Right lobe of liver (tissue), 6 donors: ENCODE results near the gene HNRNPH2. TPM values are rescaled to one million over a fixed set of nuclear protein-coding genes. Genes with fewer than 3 reads are reported as not detected.

Experiments used
- ATAC-seq, 4 donors: fragments of 200-7000 bp; cut with Tn5 transposase; one replicate each; pipeline ENCODE4 v1.9.1; 2020; ENCODE audit warnings: mild to moderate bottlenecking in 4 of 4, moderate library complexity in 4 of 4
- DNase-seq, 3 donors: peaks; one replicate each; pipeline ENCODE4 v3.0.0-alpha.2; 2020
- H3K27ac ChIP-seq, 3 donors: fragments of 200-600 bp; one replicate each; pipeline ENCODE4 v1.8.0; 2022
- H3K27me3 ChIP-seq, 2 donors: fragments of 200-600 bp; one replicate each; pipeline ENCODE4 v1.8.0; 2022
- H3K36me3 ChIP-seq, 4 donors: fragments of 200-600 bp; sonication (generic) in 1 of 4; one replicate each; pipeline versions ENCODE4 v1.5.1 to v1.8.0; 2017 to 2022; ENCODE audit warnings: control low read depth in 1 of 4
- H3K4me1 ChIP-seq, 4 donors: fragments of 200-600 bp; sonication (generic) in 1 of 4; one replicate each; pipeline versions ENCODE4 v1.5.1 to v1.8.0; 2017 to 2022; ENCODE audit warnings: control low read depth in 1 of 4
- H3K4me3 ChIP-seq, 3 donors: fragments of 200-600 bp; one replicate each; pipeline ENCODE4 v1.8.0; 2022
- H3K9me3 ChIP-seq, 4 donors: fragments of 200-600 bp; sonication (generic) in 1 of 4; one replicate each; pipeline versions ENCODE4 v1.5.1 to v1.8.0; 2017 to 2022; ENCODE audit warnings: control low read depth in 1 of 4
- POLR2A ChIP-seq: fragments of 450-650 bp; IDR thresholded peaks from one replicate; pipeline ENCODE4 v1.6.1; 2017; ENCODE audit warnings: antibody characterized with exemption, mild to moderate bottlenecking
- WGBS: methylation state at CpG from one replicate; pipeline ENCODE4 v1.1.6; 2018; ENCODE audit warnings: low coverage, low lambda C conversion rate; ENCODE audit not compliant: insufficient coverage; ENCODE audit errors: missing lambda C conversion rate; 5-methylcytosine and 5-hydroxymethylcytosine counted together
- intact Hi-C, 2 donors: fragments of 100-400 bp; cut with DNase I; formaldehyde crosslinking; loops; one replicate each; pipeline versions ENCODE4 v1.11.2 to v1.14.1; 2022
- total RNA-seq, 6 experiments: library from RNA; depleted of rRNA in 2 of 6; stranded (reverse); fragments of >200 nt in 2 of 6; fragmentation: NEBNext Ultra II Directional in 3 of 6; extraction: Animal tissue kit (Norgen Biotek cat#: 25700) in 3 of 6; gene quantifications; one replicate each; pipeline versions ENCODE4 v1.1.0 to v1.2.4, GENCODE V29; 2016 to 2023
- TF ChIP-seq, protein P1 (sequence below), 4 donors: fragments of 200-600 bp in 3 of 4; fragments of 450-650 bp in 1 of 4; IDR thresholded peaks; one replicate each; pipeline versions ENCODE4 v1.5.1 to v1.8.0; 2016 to 2022; ENCODE audit warnings: antibody characterized with exemption in 4 of 4, mild to moderate bottlenecking in 2 of 4
- donor health status: DM: no; HTN: yes; CAD: no.
- donor health status: DM: no; HTN: no; CAD: no.
- donor health status: DM: no; HTN: no; CAD: no.
- donor health status: DM: no; HTN: yes; CAD: no.
- donor health status: DM: no; HTN: yes; CAD: no.

HNRNPH2 gene
- total RNA-seq, 6 experiments from 2014 or later: 19.5 to 38.2 (median 31.1) TPM

DNA sequence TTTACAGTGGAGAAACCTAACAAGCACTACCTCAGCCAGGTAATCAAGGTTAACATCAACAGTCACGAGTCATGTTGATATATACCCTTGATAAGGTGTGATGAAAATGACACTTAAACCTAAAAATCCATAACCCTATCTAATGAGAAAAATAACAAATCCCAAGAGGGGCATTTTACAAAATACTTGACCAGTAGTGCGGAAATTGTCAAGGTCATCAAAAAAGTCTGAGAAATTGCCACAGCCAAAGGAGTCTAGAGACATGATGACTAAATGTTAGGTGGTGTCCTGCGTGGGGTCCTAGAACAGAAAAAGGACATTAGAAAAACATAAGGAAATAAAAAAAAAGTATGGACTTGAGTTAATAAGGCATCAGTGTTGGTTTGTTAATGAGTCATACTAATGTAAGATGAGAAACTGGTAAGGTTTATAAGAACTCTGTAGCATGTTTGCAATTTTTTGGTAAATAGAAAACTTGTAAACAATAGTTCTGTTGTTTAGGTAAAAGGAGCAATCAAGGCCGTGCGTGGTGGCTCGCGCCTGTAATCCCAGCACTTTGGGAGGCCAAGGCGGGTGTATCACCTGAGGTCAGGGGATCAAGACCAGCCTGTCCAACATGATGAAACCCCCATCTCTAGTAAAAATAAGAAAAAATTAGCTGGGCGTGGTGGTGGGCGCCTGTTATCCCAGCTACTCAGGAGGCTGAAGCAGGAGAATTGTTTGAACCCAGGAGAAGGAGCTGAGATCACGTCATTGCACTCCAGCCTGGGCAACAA is 14.3 kb upstream of the HNRNPH2 start:
- 69% methylated on average over 7 of the region's 11 CpGs for WGBS
- Histone ChIP-seq H3K4me3 (no peak overlapping the region), H3K9me3 (no peaks in the 10 kb centered on the region), H3K36me3 (peaks cover 0 to 5% (median 1%) of the 10 kb centered on the region in 4 donors), H3K27me3 (peaks cover 0 to 3% of the 10 kb centered on the region in 2 donors), H3K27ac (no peak overlapping the region), H3K4me1 (no peaks in the 10 kb centered on the region)
- DNase-seq (no peak), ATAC-seq (no peak)
- intact Hi-C loops: no loop called here
- TF ChIP-seq, protein P1, sequence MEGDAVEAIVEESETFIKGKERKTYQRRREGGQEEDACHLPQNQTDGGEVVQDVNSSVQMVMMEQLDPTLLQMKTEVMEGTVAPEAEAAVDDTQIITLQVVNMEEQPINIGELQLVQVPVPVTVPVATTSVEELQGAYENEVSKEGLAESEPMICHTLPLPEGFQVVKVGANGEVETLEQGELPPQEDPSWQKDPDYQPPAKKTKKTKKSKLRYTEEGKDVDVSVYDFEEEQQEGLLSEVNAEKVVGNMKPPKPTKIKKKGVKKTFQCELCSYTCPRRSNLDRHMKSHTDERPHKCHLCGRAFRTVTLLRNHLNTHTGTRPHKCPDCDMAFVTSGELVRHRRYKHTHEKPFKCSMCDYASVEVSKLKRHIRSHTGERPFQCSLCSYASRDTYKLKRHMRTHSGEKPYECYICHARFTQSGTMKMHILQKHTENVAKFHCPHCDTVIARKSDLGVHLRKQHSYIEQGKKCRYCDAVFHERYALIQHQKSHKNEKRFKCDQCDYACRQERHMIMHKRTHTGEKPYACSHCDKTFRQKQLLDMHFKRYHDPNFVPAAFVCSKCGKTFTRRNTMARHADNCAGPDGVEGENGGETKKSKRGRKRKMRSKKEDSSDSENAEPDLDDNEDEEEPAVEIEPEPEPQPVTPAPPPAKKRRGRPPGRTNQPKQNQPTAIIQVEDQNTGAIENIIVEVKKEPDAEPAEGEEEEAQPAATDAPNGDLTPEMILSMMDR (IDR thresholded peaks at IDR 0.05): no peak
- TF ChIP-seq POLR2A: no peak

DNA sequence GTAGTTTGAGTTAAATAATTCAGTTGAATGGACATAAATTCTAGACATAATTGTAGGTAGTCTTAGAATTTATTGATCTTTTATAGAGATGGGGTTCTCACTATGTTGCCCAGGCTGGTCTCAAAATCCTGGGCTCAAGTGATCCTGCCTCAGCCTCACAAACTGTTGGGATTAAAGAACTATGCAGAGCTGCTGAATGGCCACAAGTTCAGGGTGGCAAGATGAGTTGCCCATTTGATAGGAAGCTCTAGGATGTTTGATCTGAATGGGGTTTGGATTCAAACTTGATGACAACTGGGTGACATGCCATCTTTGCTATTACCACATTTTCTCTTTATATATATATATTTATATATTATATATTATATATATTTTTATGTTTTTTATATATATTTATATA is 13.7 kb upstream of the HNRNPH2 start:
- ATAC-seq (no peak), DNase-seq (no peak)
- H3K27me3 ChIP-seq: peaks cover 0 to 3% of the 10 kb centered on the region in 2 donors
- H3K4me3 ChIP-seq: no peak overlapping the region
- intact Hi-C loops: no loop called here
- TF ChIP-seq, protein P1 (IDR thresholded peaks at IDR 0.05): no peak
- no peak for TF ChIP-seq POLR2A
- H3K9me3 ChIP-seq: no peaks in the 10 kb centered on the region
- H3K4me1 ChIP-seq: no peaks in the 10 kb centered on the region
- no peak overlapping the region for H3K27ac ChIP-seq
- H3K36me3 ChIP-seq: peaks cover 0 to 5% (median 1%) of the 10 kb centered on the region in 4 donors

DNA sequence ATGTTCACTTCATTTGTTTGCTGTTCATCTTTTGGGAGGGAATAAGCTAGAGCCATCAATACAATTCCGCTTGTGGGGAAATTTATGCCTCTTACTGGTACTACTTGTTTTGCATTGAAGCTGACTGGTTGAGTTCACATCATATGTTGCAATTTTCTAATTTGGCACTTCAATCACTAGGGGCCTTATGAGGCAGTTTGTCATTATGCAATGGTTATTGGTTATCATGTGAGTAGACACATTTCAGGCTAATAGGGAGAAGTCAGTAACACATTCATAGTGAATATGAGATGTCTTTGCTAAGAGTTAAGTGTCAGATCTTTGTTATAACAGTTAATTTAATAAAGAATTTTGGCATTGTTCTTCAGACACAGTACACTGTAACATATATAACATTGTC is 12.2 kb upstream of the HNRNPH2 start:
- TF ChIP-seq, protein P1 (IDR thresholded peaks at IDR 0.05): no peak
- no peak for TF ChIP-seq POLR2A
- ATAC-seq (peak in 2 of 4 donors; percentile 32 to 47), DNase-seq (no peak)
- H3K36me3 ChIP-seq: peaks cover 0 to 5% (median 1%) of the 10 kb centered on the region in 4 donors
- intact Hi-C loops: no loop called here
- 73% methylated on average over 1 of the region's 1 CpG for WGBS
- H3K4me3 ChIP-seq: no peak overlapping the region
- H3K9me3 ChIP-seq: no peaks in the 10 kb centered on the region
- H3K4me1 ChIP-seq: no peaks in the 10 kb centered on the region
- no peak overlapping the region for H3K27ac ChIP-seq
- peaks cover 0 to 3% of the 10 kb centered on the region in 2 donors for H3K27me3 ChIP-seq

DNA sequence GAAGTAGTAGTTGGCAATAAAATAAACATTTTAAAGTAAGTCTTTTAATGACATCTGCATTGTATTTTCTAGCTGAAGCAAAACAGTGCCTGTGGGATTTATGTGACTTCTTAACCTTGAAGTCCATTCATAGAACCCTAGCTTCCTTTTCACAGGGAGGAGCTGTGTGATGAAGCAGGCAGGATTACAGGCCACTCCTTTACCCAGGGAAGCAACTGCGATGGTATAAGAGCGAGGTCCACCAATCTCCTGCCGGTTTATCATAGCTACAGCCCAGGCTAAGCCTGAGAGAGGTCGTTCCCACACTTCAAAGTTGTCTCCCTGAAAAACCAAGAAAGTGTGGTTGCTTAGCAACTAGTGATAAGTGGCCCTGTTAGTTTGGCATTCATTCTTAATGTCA is 10.2 kb upstream of the HNRNPH2 start:
- no peak for DNase-seq
- H3K4me1 ChIP-seq: no peaks in the 10 kb centered on the region
- intact Hi-C loops: no loop called here
- peaks cover 0 to 5% (median 3%) of the 10 kb centered on the region in 4 donors for H3K36me3 ChIP-seq
- peaks cover 0 to 3% of the 10 kb centered on the region in 2 donors for H3K27me3 ChIP-seq
- ATAC-seq: no peak
- no peak overlapping the region for H3K27ac ChIP-seq
- WGBS: 48% methylated on average over 4 of the region's 4 CpGs
- TF ChIP-seq, protein P1 (IDR thresholded peaks at IDR 0.05): no peak
- TF ChIP-seq POLR2A: no peak
- H3K4me3 ChIP-seq: no peak overlapping the region
- H3K9me3 ChIP-seq: no peaks in the 10 kb centered on the region
